Measurements from ENCODE around the gene KCNT2. TPM values are rescaled to one million over a fixed set of nuclear protein-coding genes. Genes with fewer than 3 reads are reported as not detected.

KCNT2 gene
- total RNA-seq, 4 donors from 2014 or later = 6.5 to 16.6 (median 8.0) TPM

- no peaks in the 10 kb centered on the region for H3K27me3 ChIP-seq
- H3K4me3 ChIP-seq = no peak overlapping the region
- H3K4me1 ChIP-seq = peaks cover 0 to 12% (median 6%) of the 10 kb centered on the region in 4 donors
- intact Hi-C loops (cut with DNase I) = no loop called here
- no peaks in the 10 kb centered on the region for H3K9me3 ChIP-seq
- no peaks in the 10 kb centered on the region for H3K36me3 ChIP-seq
- DNase-seq (ENCODE audit: extremely low spot score) = no peak
- no peak overlapping the region for H3K27ac ChIP-seq (replicated peaks in 1 of 4)
- TF ChIP-seq, protein P1, sequence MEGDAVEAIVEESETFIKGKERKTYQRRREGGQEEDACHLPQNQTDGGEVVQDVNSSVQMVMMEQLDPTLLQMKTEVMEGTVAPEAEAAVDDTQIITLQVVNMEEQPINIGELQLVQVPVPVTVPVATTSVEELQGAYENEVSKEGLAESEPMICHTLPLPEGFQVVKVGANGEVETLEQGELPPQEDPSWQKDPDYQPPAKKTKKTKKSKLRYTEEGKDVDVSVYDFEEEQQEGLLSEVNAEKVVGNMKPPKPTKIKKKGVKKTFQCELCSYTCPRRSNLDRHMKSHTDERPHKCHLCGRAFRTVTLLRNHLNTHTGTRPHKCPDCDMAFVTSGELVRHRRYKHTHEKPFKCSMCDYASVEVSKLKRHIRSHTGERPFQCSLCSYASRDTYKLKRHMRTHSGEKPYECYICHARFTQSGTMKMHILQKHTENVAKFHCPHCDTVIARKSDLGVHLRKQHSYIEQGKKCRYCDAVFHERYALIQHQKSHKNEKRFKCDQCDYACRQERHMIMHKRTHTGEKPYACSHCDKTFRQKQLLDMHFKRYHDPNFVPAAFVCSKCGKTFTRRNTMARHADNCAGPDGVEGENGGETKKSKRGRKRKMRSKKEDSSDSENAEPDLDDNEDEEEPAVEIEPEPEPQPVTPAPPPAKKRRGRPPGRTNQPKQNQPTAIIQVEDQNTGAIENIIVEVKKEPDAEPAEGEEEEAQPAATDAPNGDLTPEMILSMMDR (IDR thresholded peaks at IDR 0.05) = no peak
- TF ChIP-seq POLR2A (IDR thresholded peaks at IDR 0.05; ENCODE audit: low read depth) (no peak), EP300 (IDR thresholded peaks at IDR 0.05) (no peak), POLR2AphosphoS5 (IDR thresholded peaks at IDR 0.05) (no peak)
- 93% methylated on average over 3 of the region's 3 CpGs for WGBS
Measured at GRCh38 chr1:196377811-196378210, 230.4 kb downstream of the KCNT2 start.

DNA sequence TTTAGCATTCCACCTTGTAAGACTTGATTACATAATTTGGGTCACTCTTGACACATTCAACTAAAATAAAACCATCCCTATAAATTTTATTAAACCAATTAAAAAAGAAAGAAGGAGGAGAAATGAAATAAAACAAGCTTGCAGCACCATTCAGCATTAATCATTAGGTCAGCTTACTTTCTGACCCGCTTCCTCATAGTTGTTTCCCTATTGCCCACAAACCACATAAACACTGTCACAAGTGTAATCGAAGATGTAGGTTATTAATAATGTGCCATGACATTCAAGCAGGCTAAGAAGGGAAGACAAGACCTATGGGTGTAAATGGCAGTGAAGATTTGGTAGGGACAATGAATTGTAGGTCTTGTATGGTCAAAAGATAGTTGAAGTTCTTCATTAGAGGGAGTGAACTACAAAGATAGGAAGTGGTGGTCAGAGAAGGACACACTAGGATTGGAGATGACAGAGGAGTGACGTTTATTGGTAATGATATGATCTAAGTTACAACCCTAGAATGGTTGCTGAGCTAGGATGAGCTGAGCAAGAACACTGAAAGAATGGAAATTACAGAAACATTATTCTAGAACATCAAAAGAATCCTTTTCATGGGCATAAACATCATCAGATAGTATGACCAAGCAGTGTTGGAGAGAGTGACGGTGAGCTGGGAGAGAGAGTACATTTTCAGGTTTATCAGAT lies 231.5 kb downstream of the KCNT2 start:
- Histone ChIP-seq H3K9me3 (no peaks in the 10 kb centered on the region), H3K4me1 (peaks cover 0 to 12% (median 6%) of the 10 kb centered on the region in 4 donors), H3K36me3 (no peaks in the 10 kb centered on the region), H3K27me3 (no peaks in the 10 kb centered on the region), H3K27ac (replicated peaks in 1 of 4) (no peak overlapping the region), H3K4me3 (no peak overlapping the region)
- intact Hi-C loops (cut with DNase I) = no loop called here
- DNase-seq (ENCODE audit: extremely low spot score) = no peak
- TF ChIP-seq, protein P1 (IDR thresholded peaks at IDR 0.05) = no peak
- no peak for TF ChIP-seq POLR2A (IDR thresholded peaks at IDR 0.05; ENCODE audit: low read depth)
- TF ChIP-seq POLR2AphosphoS5 (IDR thresholded peaks at IDR 0.05) = no peak
- TF ChIP-seq EP300 (IDR thresholded peaks at IDR 0.05) = no peak
- WGBS = 83% methylated on average over 4 of the region's 4 CpGs

- TF ChIP-seq POLR2A (IDR thresholded peaks at IDR 0.05; ENCODE audit: low read depth) (no peak), POLR2AphosphoS5 (IDR thresholded peaks at IDR 0.05) (no peak), EP300 (IDR thresholded peaks at IDR 0.05) (no peak)
- TF ChIP-seq, protein P1 (IDR thresholded peaks at IDR 0.05) = no peak
- intact Hi-C loops (cut with DNase I) = no loop called here
- H3K36me3 ChIP-seq = no peaks in the 10 kb centered on the region
- H3K27ac ChIP-seq (replicated peaks in 1 of 4) = no peak overlapping the region
- H3K4me3 ChIP-seq = no peak overlapping the region
- no peaks in the 10 kb centered on the region for H3K27me3 ChIP-seq
- no peak for DNase-seq (ENCODE audit: extremely low spot score)
- H3K9me3 ChIP-seq = no peaks in the 10 kb centered on the region
- no peaks in the 10 kb centered on the region for H3K4me1 ChIP-seq
- 68% methylated on average over 1 of the region's 1 CpG for WGBS
Measured at GRCh38 chr1:196373798-196374197, 234.4 kb downstream of the KCNT2 start.

DNA sequence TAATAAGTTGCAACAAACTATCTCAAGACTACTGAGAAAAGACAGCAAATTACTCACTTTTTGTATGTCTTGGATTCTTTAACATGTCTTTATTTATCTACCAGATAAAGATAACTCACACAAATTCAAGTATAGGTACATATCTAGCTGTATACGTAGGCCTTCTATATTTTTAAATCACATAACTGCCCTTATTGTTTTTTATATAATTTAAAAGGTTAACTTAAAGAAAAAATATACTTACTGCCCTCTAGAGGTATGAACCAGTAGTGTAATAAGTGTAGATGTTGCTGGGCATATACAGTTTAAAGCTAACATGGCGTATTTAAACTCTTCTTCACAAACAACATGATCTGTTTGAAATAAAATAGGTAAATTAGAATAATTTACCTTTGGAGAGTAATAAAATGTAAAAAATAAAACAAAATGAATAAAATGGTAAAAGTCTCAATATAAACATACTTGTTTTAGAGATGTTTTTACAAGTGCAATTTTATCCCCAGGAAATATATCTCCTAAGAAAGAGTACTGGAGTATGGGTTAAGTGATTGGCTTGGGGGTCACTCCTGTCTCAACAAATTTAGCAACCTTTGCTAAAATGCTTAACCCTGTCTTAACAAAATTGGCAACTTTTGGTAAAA lies 235.2 kb downstream of the KCNT2 start:
- H3K9me3 ChIP-seq = no peaks in the 10 kb centered on the region
- intact Hi-C loops (cut with DNase I) = no loop called here
- no peak for TF ChIP-seq POLR2A (IDR thresholded peaks at IDR 0.05; ENCODE audit: low read depth)
- TF ChIP-seq POLR2AphosphoS5 (IDR thresholded peaks at IDR 0.05) = no peak
- TF ChIP-seq, protein P1 (IDR thresholded peaks at IDR 0.05) = peak; percentile 23 to 47 (median 29)
- H3K27ac ChIP-seq (replicated peaks in 1 of 4) = no peak overlapping the region
- no peaks in the 10 kb centered on the region for H3K27me3 ChIP-seq
- H3K4me1 ChIP-seq = no peaks in the 10 kb centered on the region
- WGBS = 78% methylated on average over 2 of the region's 2 CpGs
- H3K4me3 ChIP-seq = no peak overlapping the region
- H3K36me3 ChIP-seq = no peaks in the 10 kb centered on the region
- no peak for DNase-seq (ENCODE audit: extremely low spot score)
